ENCODE measurements around the gene FOS. TPM values are rescaled to one million over a fixed set of nuclear protein-coding genes. Genes with fewer than 3 reads are reported as not detected.
A peak's percentile ranks its signal among the peaks of the same experiment; 100 is the strongest.

Gene FOS
- total and polyA plus RNA-seq, 2 of the 8 experiments (the other 6 are each of a cell fraction or from before 2014, with no cell fraction given): 50.2 to 51.8 TPM

- Histone ChIP-seq H2AFZ (ENCODE audit: low read length) (no peak overlapping the region), H3K4ac (replicated peaks; ENCODE audit: insufficient read length, low read depth, low read length) (no peak overlapping the region), H2BK5ac (ENCODE audit: low read depth, low read length) (peak overlapping the region; percentile 89; the same call in 1 of the 2 replicates), H2BK15ac (ENCODE audit: low read length) (peak overlapping the region; percentile 77; the same call in 1 of the 2 replicates), H3K18ac (ENCODE audit: extremely low read depth, low read length) (peak overlapping the region; percentile 40; the same call in 1 of the 2 replicates), H4K20me1 (replicated peaks in 1 of 2; ENCODE audit: control insufficient read depth in 1 of 2, insufficient read depth in 2 of 2, low read length in 2 of 2) (peaks cover 4 to 7% of the 10 kb centered on the region in 2 experiments), H3K27me3 (replicated peaks in 1 of 4; ENCODE audit: control insufficient read depth in 3 of 4, extremely low read depth in 1 of 4, insufficient read depth in 3 of 4, low read length in 3 of 4) (peaks cover 0 to 11% (median 4%) of the 10 kb centered on the region in 4 experiments; a peak in 3 of 7 replicates), H4K91ac (replicated peaks; ENCODE audit: insufficient read length, low read length) (no peak overlapping the region), H2BK12ac (ENCODE audit: low read depth, low read length) (0 out of 2 replicates have a peak overlapping the region, but pooled peaks have one; percentile 89), H3K4me2 (ENCODE audit: insufficient read depth in 1 of 2, low read depth in 2 of 2, low read length in 2 of 2) (peak overlapping the region; percentile 51 to 92; a peak in 2 of 4 replicates), H3K9ac (replicated peaks in 1 of 4; ENCODE audit: extremely low read depth in 1 of 4, low read depth in 3 of 4, low read length in 3 of 4) (no peak overlapping the region), H3K4me3 (ENCODE audit: extremely low read depth in 1 of 4, insufficient read depth in 2 of 4, low read depth in 3 of 4, low read length in 4 of 4) (no peak overlapping the region), H2BK120ac (replicated peaks; ENCODE audit: low read depth, low read length) (no peak overlapping the region), H2AK5ac (ENCODE audit: low read depth, low read length) (peak overlapping the region; percentile 87; the same call in 1 of the 2 replicates), H3K23ac (ENCODE audit: insufficient read length) (no peak overlapping the region), H2BK20ac (ENCODE audit: low read length) (no peak overlapping the region), H3K56ac (replicated peaks; ENCODE audit: insufficient read length, low read depth, low read length) (no peak overlapping the region), H3K4me1 (replicated peaks in 1 of 4; ENCODE audit: control insufficient read depth in 3 of 4, insufficient read depth in 4 of 4, low read length in 3 of 4) (peaks cover 4 to 11% (median 10%) of the 10 kb centered on the region in 4 experiments), H3K23me2 (ENCODE audit: low read depth, low read length) (peaks cover 24% of the 10 kb centered on the region; the same call in 1 of the 2 replicates), H3K79me1 (ENCODE audit: low read depth, low read length) (no peaks in the 10 kb centered on the region), H3K36me3 (ENCODE audit: control insufficient read depth in 2 of 4, insufficient read depth in 4 of 4, low read length in 3 of 4) (peaks cover 9 to 14% (median 10%) of the 10 kb centered on the region in 4 experiments; a peak in 7 of 8 replicates), H4K5ac (ENCODE audit: insufficient read length, low read depth, low read length) (no peak overlapping the region), H3K14ac (ENCODE audit: insufficient read length) (peak overlapping the region; percentile 8), H3K9me3 (ENCODE audit: insufficient read depth in 2 of 2, low read depth in 1 of 2, low read length in 1 of 2) (no peaks in the 10 kb centered on the region), H4K8ac (ENCODE audit: extremely low read depth, insufficient read depth, low read length) (no peak overlapping the region), H3K79me2 (ENCODE audit: control insufficient read depth in 1 of 2, insufficient read depth in 2 of 2, low read length in 2 of 2) (peaks cover 0 to 12% of the 10 kb centered on the region in 2 experiments; a peak in 2 of 4 replicates), H3K27ac (ENCODE audit: low read depth, low read length) (no peak overlapping the region)
- CTCF ChIA-PET (ENCODE audit: partially characterized antibody): interaction anchor here (0.6 to 8.9 kb wide), 9 partner anchors 15 to 208 kb away, joined by 3 to 83 read pairs (median 4); no protein-coding TSS in a partner anchor
- DNase-seq (ENCODE audit: low read depth in 1 of 2, low spot score in 2 of 2) (no peak), FAIRE-seq (no peak)
- WGBS, 2 experiments (ENCODE audit: extremely low coverage in 1 of 2, insufficient coverage in 1 of 2, insufficient read length in 1 of 2, insufficient replicate concordance in 2 of 2, low coverage in 1 of 2, low lambda C conversion rate in 2 of 2, missing lambda C conversion rate in 1 of 2): 79% methylated on average over 1 of the region's 1 CpG; no CpG with 5 or more reads in 1 of the 2 experiments
- POLR2A ChIA-PET (ENCODE audit: partially characterized antibody): interaction anchor here (0.9 to 14.8 kb wide), 18 partner anchors 9 to 155 kb away, joined by 3 to 351 read pairs (median 5); partner anchors contain the start of gene NEK9
- no peak for TF ChIP-seq JUND (IDR thresholded peaks at IDR 0.05; ENCODE audit: low read length)
- TF ChIP-seq CTCF (IDR thresholded peaks at IDR 0.05; ENCODE audit: control extremely low read depth in 1 of 3, insufficient read depth in 1 of 3, low read depth in 1 of 3, low read length in 3 of 3): no peak
- no peak for TF ChIP-seq TAF1 (IDR thresholded peaks at IDR 0.05; ENCODE audit: low read depth, low read length)
- TF ChIP-seq CBX5 (IDR thresholded peaks at IDR 0.05; ENCODE audit: low read depth, low read length): no peak
- no peak for TF ChIP-seq SAP30 (IDR thresholded peaks at IDR 0.05; ENCODE audit: insufficient read depth, insufficient replicate concordance, low read length)
- TF ChIP-seq EP300 (IDR thresholded peaks at IDR 0.05; ENCODE audit: borderline replicate concordance in 1 of 2, low read depth in 2 of 2, low read length in 2 of 2): no peak
- no peak for TF ChIP-seq SIRT6 (IDR thresholded peaks at IDR 0.05; ENCODE audit: low read length)
- TF ChIP-seq SIX5 (IDR thresholded peaks at IDR 0.05; ENCODE audit: low read depth, low read length): no peak
- no peak for TF ChIP-seq CEBPB (IDR thresholded peaks at IDR 0.05; ENCODE audit: low read depth, low read length)
- no peak for TF ChIP-seq SRF (IDR thresholded peaks at IDR 0.05; ENCODE audit: low read depth, low read length)
- no peak for TF ChIP-seq FOSL1 (IDR thresholded peaks at IDR 0.05; ENCODE audit: insufficient read depth, low read depth, low read length)
Observed at GRCh38 chr14:75281654-75282019, 3.0 kb downstream of the FOS start.
